ENCODE data around the gene ZFYVE16.
"Not testable (repeated sequence)": the region's sequence is repeated elsewhere in the genome, so short reads cannot be mapped to it uniquely, and the experiment has no call there.

DNA sequence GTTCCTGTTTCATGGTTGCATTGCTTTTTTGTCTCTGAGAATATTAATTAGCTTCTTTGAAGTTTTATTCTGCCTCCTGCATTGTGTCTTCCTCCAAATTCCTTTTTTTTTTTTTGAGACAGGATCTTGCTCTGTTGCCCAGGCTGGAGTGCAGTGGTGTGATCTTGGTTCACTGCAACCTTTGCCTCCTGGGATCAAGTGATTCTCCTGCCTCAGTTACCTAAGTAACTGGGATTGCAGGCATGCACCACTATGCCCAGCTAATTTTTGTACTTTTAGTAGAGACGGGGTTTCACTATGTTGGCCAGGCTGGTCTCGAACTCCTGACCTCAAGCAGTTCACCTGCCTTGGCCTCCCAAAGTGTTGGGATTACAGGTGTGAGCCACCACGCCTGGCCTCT, 16.5 kb downstream of the ZFYVE16 start:
- TF ChIP-seq, protein P1, sequence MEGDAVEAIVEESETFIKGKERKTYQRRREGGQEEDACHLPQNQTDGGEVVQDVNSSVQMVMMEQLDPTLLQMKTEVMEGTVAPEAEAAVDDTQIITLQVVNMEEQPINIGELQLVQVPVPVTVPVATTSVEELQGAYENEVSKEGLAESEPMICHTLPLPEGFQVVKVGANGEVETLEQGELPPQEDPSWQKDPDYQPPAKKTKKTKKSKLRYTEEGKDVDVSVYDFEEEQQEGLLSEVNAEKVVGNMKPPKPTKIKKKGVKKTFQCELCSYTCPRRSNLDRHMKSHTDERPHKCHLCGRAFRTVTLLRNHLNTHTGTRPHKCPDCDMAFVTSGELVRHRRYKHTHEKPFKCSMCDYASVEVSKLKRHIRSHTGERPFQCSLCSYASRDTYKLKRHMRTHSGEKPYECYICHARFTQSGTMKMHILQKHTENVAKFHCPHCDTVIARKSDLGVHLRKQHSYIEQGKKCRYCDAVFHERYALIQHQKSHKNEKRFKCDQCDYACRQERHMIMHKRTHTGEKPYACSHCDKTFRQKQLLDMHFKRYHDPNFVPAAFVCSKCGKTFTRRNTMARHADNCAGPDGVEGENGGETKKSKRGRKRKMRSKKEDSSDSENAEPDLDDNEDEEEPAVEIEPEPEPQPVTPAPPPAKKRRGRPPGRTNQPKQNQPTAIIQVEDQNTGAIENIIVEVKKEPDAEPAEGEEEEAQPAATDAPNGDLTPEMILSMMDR (conservative IDR thresholded peaks at IDR 0.05; ENCODE audit: low read depth, low read length), result not testable (repeated sequence)
- TF ChIP-seq EZH2 (IDR thresholded peaks at IDR 0.05; ENCODE audit: borderline replicate concordance, low read depth, low read length, poor library complexity, severe bottlenecking), result not testable (repeated sequence)
